GM12878 (cell line): ENCODE measurements around the gene RIIAD1. TPM values are rescaled to one million over a fixed set of nuclear protein-coding genes. Genes with fewer than 3 reads are reported as not detected.

ENCODE experiments used
- ATAC-seq: fragments of 200-7000 bp; cut with Tn5 transposase; 3 replicates; pipeline ENCODE4 v1.9.1; 2020; ENCODE audit warnings: mild to moderate bottlenecking, moderate library complexity
- BruUV-seq: library from RNA; stranded (reverse); fragments of 400-500 nt; replicated peaks from 2 replicates; lab custom pipeline; 2021; lab: Mats Ljungman, UMichigan
- CTCF ChIA-PET: fragments of 300-600 bp; sonication (Branson Sonifier 250); formaldehyde crosslinking; extraction: SDS; loops from one replicate; lab custom pipeline; 2021; ENCODE audit warnings: inconsistent platforms; lab: Yijun Ruan, JAX
- POLR2A ChIA-PET: fragments of 350-600 bp; formaldehyde crosslinking; extraction: SDS; loops from one replicate; lab custom pipeline; 2021; ENCODE audit warnings: inconsistent platforms; lab: Charles Lee
- RAD21 ChIA-PET: fragments of 300-600 bp; sonication (Branson Sonifier 250); formaldehyde crosslinking; loops from one replicate; lab custom pipeline; 2023; ENCODE audit warnings: antibody characterized with exemption; ENCODE audit not compliant: unreplicated experiment; lab: Charles Lee
- SMC1A ChIA-PET: fragments of 300-600 bp; sonication (Branson Sonifier 250); formaldehyde crosslinking; loops from one replicate; lab custom pipeline; 2023; ENCODE audit not compliant: unreplicated experiment, uncharacterized antibody; lab: Charles Lee
- DNase-seq: peaks from one replicate; pipeline ENCODE4 v3.0.0-alpha.2; 2011; ENCODE audit warnings: low read depth, low spot score
- FAIRE-seq: peaks from 3 replicates; lab custom pipeline; 2011; peaks lifted over from hg19 to GRCh38; lab: Jason Lieb, UNC
- H2AFZ ChIP-seq: 2 replicates; pipeline ENCODE4 v1.6.0; 2011; ENCODE audit warnings: low read depth, low read length, control low read depth; ENCODE audit not compliant: control insufficient read depth
- H3K27ac ChIP-seq: 2 replicates; pipeline ENCODE4 v1.5.1; 2011; ENCODE audit warnings: control low read depth; ENCODE audit not compliant: control insufficient read depth, insufficient read depth
- H3K27me3 ChIP-seq, 2 experiments: replicated peaks in 1 of 2; 2 replicates each; pipeline versions ENCODE4 v1.6.0 to v1.6.1; 2011; ENCODE audit warnings: low read length in 1 of 2; ENCODE audit not compliant: control insufficient read depth in 2 of 2, insufficient read depth in 2 of 2
- H3K36me3 ChIP-seq, 2 experiments: 2 replicates each; pipeline ENCODE4 v1.5.1; 2011; ENCODE audit warnings: low read length in 1 of 2; ENCODE audit not compliant: control insufficient read depth in 2 of 2, insufficient read depth in 2 of 2
- H3K4me1 ChIP-seq: 2 replicates; pipeline ENCODE4 v1.6.1; 2011; ENCODE audit warnings: mild to moderate bottlenecking, low read length, moderate library complexity, mixed read lengths; ENCODE audit not compliant: control insufficient read depth, insufficient read depth
- H3K4me2 ChIP-seq: 2 replicates; pipeline ENCODE4 v1.6.0; 2011; ENCODE audit warnings: control low read depth; ENCODE audit not compliant: control insufficient read depth, insufficient read depth
- H3K4me3 ChIP-seq: fragments of 200-600 bp; sonication (generic); 2 replicates; pipeline ENCODE4 v1.5.1; 2016
- H3K79me2 ChIP-seq: 2 replicates; pipeline ENCODE4 v1.6.0; 2011; ENCODE audit warnings: low read length; ENCODE audit not compliant: control insufficient read depth, insufficient read depth
- H3K9ac ChIP-seq: 2 replicates; pipeline ENCODE4 v1.8.0; 2011; ENCODE audit warnings: low read length, control low read depth, mixed read lengths; ENCODE audit not compliant: control insufficient read depth, insufficient read depth
- H3K9me3 ChIP-seq: replicated peaks from 3 replicates; pipeline ENCODE4 v1.5.1; 2011; ENCODE audit warnings: mild to moderate bottlenecking, low read length; ENCODE audit not compliant: control insufficient read depth, insufficient read depth
- H4K20me1 ChIP-seq: 2 replicates; pipeline ENCODE4 v1.6.0; 2011; ENCODE audit not compliant: control insufficient read depth, insufficient read depth
- PBX3 ChIP-seq: IDR thresholded peaks from 2 replicates; pipeline ENCODE4 v1.6.1; 2011; ENCODE audit warnings: mild to moderate bottlenecking, low read depth, low read length, moderate library complexity; ENCODE audit not compliant: insufficient replicate concordance
- SMC3 ChIP-seq: IDR thresholded peaks from 2 replicates; pipeline ENCODE4 v1.6.1; 2011; ENCODE audit warnings: low read length, improper control_type of control experiment, borderline replicate concordance
- WGBS: methylation state at CpG from one replicate; pipeline ENCODE4 v1.1.6; 2016; ENCODE audit warnings: low lambda C conversion rate; ENCODE audit not compliant: insufficient replicate concordance, insufficient coverage; ENCODE audit errors: missing lambda C conversion rate; 5-methylcytosine and 5-hydroxymethylcytosine counted together
- in situ Hi-C: fragments of 300-500 bp; cut with MboI; formaldehyde crosslinking; loops from 9 replicates; pipeline ENCODE4 v1.14.3; 2018; ENCODE audit warnings: mixed read lengths
- intact Hi-C: fragments of 100-400 bp; cut with micrococcal nuclease; formaldehyde crosslinking; loops from one replicate; pipeline ENCODE4 v1.14.2; 2022; ENCODE audit not compliant: unreplicated experiment
- polyA plus RNA-seq, 11 experiments: library from polyadenylated mRNA; depleted of rRNA in 4 of 11; unstranded in 6 of 11; stranded (reverse) in 5 of 11; fragments of >200 nt; fragmentation: Nextera tagmentation in 4 of 11; fragmentation: Illumina TruSeq in 1 of 11; extraction: Ambion mirVana in 4 of 11; extraction: Trizol in 1 of 11; gene quantifications; 1 replicate in 1 of 11; 2 replicates in 10 of 11; pipeline versions ENCODE4 v1.2.1 to v1.2.3, GENCODE V29; 2011 to 2016; ENCODE audit warnings: inconsistent platforms in 2 of 11, missing spikeins in 2 of 11, low read depth in 1 of 11
- total RNA-seq, 4 experiments: library from RNA; depleted of rRNA in 3 of 4; stranded (reverse); fragments of >200 nt in 3 of 4; fragmentation: Illumina TruSeq in 1 of 4; extraction: Trizol in 1 of 4; gene quantifications; 2 replicates each; pipeline versions ENCODE4 v1.2.1 to v1.2.3, GENCODE V29; 2013 to 2021
- TF ChIP-seq, protein P1 (sequence below): IDR thresholded peaks from 2 replicates; pipeline ENCODE4 v1.6.1; 2012; ENCODE audit warnings: low read depth, low read length, improper control_type of control experiment
- TF ChIP-seq, protein P2 (sequence below): fragments of 450-650 bp; IDR thresholded peaks from 2 replicates; pipeline ENCODE4 v1.6.1; 2017; ENCODE audit warnings: mild to moderate bottlenecking, moderate library complexity
- TF ChIP-seq, protein P3 (sequence below): fragments of 450-650 bp; formaldehyde crosslinking; IDR thresholded peaks from 2 replicates; pipeline ENCODE4 v1.5.0; 2022; ENCODE audit warnings: mild to moderate bottlenecking, missing genetic modification characterization

Gene RIIAD1
- total and polyA plus RNA-seq, 10 of the 15 experiments (the other 5 are each of a cell fraction or from before 2014, with no cell fraction given): not detected

GRCh38 chr1:151713044-151713443, 8.3 kb upstream of the RIIAD1 start:
- ChIA-PET SMC1A (no interaction called here), RAD21 (no interaction called here)
- Histone ChIP-seq H3K4me2 (no peak overlapping the region), H2AFZ (no peak overlapping the region), H3K4me3 (no peak overlapping the region), H3K4me1 (no peaks in the 10 kb centered on the region), H3K9ac (no peak overlapping the region), H3K36me3 (no peaks in the 10 kb centered on the region), H3K79me2 (no peaks in the 10 kb centered on the region), H3K27me3 (peaks cover 0 to 9% of the 10 kb centered on the region in 2 experiments; a peak in 2 of 4 replicates)
- intact Hi-C loops (loop anchor here (10.0 kb wide), 1 partner anchor 122 kb away; the partner anchor contains the start of genes C2CD4D and RORC), in situ Hi-C loops (no loop called here)
- DNase-seq (no peak), ATAC-seq (no peak), FAIRE-seq (no peak)
- 29% methylated on average over 2 of the region's 2 CpGs for WGBS
- TF ChIP-seq PBX3 (no peak), SMC3 (no peak)
- TF ChIP-seq, protein P1, sequence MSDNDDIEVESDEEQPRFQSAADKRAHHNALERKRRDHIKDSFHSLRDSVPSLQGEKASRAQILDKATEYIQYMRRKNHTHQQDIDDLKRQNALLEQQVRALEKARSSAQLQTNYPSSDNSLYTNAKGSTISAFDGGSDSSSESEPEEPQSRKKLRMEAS: no peak
- TF ChIP-seq, protein P2, sequence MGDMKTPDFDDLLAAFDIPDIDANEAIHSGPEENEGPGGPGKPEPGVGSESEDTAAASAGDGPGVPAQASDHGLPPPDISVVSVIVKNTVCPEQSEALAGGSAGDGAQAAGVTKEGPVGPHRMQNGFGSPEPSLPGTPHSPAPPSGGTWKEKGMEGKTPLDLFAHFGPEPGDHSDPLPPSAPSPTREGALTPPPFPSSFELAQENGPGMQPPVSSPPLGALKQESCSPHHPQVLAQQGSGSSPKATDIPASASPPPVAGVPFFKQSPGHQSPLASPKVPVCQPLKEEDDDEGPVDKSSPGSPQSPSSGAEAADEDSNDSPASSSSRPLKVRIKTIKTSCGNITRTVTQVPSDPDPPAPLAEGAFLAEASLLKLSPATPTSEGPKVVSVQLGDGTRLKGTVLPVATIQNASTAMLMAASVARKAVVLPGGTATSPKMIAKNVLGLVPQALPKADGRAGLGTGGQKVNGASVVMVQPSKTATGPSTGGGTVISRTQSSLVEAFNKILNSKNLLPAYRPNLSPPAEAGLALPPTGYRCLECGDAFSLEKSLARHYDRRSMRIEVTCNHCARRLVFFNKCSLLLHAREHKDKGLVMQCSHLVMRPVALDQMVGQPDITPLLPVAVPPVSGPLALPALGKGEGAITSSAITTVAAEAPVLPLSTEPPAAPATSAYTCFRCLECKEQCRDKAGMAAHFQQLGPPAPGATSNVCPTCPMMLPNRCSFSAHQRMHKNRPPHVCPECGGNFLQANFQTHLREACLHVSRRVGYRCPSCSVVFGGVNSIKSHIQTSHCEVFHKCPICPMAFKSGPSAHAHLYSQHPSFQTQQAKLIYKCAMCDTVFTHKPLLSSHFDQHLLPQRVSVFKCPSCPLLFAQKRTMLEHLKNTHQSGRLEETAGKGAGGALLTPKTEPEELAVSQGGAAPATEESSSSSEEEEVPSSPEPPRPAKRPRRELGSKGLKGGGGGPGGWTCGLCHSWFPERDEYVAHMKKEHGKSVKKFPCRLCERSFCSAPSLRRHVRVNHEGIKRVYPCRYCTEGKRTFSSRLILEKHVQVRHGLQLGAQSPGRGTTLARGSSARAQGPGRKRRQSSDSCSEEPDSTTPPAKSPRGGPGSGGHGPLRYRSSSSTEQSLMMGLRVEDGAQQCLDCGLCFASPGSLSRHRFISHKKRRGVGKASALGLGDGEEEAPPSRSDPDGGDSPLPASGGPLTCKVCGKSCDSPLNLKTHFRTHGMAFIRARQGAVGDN: no peak
- TF ChIP-seq, protein P3, sequence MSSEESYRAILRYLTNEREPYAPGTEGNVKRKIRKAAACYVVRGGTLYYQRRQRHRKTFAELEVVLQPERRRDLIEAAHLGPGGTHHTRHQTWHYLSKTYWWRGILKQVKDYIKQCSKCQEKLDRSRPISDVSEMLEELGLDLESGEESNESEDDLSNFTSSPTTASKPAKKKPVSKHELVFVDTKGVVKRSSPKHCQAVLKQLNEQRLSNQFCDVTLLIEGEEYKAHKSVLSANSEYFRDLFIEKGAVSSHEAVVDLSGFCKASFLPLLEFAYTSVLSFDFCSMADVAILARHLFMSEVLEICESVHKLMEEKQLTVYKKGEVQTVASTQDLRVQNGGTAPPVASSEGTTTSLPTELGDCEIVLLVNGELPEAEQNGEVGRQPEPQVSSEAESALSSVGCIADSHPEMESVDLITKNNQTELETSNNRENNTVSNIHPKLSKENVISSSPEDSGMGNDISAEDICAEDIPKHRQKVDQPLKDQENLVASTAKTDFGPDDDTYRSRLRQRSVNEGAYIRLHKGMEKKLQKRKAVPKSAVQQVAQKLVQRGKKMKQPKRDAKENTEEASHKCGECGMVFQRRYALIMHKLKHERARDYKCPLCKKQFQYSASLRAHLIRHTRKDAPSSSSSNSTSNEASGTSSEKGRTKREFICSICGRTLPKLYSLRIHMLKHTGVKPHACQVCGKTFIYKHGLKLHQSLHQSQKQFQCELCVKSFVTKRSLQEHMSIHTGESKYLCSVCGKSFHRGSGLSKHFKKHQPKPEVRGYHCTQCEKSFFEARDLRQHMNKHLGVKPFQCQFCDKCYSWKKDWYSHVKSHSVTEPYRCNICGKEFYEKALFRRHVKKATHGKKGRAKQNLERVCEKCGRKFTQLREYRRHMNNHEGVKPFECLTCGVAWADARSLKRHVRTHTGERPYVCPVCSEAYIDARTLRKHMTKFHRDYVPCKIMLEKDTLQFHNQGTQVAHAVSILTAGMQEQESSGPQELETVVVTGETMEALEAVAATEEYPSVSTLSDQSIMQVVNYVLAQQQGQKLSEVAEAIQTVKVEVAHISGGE: no peak
- TF ChIP-seq, all 136 proteins: peak for 0
- POLR2A ChIA-PET: no interaction called here
- Histone ChIP-seq H4K20me1 (no peaks in the 10 kb centered on the region), H3K27ac (no peak overlapping the region), H3K9me3 (no peaks in the 10 kb centered on the region)
- no TSS peak for BruUV-seq
- CTCF ChIA-PET: interaction anchor here (0.8 kb wide), 1 partner anchor 10 kb away, joined by 3 read pairs; no protein-coding TSS in a partner anchor
